Activated naive CD8-positive, alpha-beta T cell (primary cell): ENCODE measurements around the gene KCNK4.

Source experiments
- H3K27ac Mint-ChIP-seq: one replicate; pipeline ENCODE4 v1.8.0; 2021; ENCODE audit warnings: mixed read lengths
- H3K27me3 Mint-ChIP-seq: one replicate; pipeline ENCODE4 v1.8.0; 2021; ENCODE audit warnings: mixed read lengths
- H3K36me3 Mint-ChIP-seq: one replicate; pipeline ENCODE4 v1.8.0; 2021; ENCODE audit warnings: mixed read lengths
- H3K4me1 Mint-ChIP-seq: one replicate; pipeline ENCODE4 v1.8.0; 2021; ENCODE audit warnings: low read depth, mixed read lengths
- H3K4me3 Mint-ChIP-seq: one replicate; pipeline ENCODE4 v1.8.0; 2021; ENCODE audit warnings: mild to moderate bottlenecking, mixed read lengths
- H3K9me3 Mint-ChIP-seq: one replicate; pipeline ENCODE4 v1.8.0; 2021; ENCODE audit warnings: low read depth, mixed read lengths

Gene KCNK4

DNA sequence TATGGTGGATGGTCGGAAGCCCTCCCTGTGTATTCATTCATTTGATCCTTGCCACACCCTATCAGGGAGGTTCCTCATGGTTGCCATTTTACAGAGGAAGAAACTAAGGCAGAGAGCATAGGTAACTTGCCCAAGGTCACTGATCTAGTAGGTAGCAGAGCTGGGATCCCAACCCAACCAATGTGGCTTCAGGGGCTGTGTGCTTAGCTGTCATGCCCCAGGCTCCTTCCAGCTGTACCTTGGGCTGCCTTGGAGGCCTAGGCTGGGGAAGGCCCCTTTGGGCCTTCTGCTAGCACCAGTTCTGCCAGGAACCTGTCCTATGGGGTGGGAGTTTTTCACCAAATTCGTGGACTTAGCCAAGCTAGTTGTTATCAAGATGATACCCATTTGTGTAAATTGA is 15.3 kb upstream of the KCNK4 start:
- H3K36me3 Mint-ChIP-seq: peaks cover 3% of the 10 kb centered on the region
- no peaks in the 10 kb centered on the region for H3K27me3 Mint-ChIP-seq
- H3K4me3 Mint-ChIP-seq: no peak overlapping the region
- H3K9me3 Mint-ChIP-seq: no peaks in the 10 kb centered on the region
- peaks cover 3% of the 10 kb centered on the region for H3K4me1 Mint-ChIP-seq
- H3K27ac Mint-ChIP-seq: no peak overlapping the region

DNA sequence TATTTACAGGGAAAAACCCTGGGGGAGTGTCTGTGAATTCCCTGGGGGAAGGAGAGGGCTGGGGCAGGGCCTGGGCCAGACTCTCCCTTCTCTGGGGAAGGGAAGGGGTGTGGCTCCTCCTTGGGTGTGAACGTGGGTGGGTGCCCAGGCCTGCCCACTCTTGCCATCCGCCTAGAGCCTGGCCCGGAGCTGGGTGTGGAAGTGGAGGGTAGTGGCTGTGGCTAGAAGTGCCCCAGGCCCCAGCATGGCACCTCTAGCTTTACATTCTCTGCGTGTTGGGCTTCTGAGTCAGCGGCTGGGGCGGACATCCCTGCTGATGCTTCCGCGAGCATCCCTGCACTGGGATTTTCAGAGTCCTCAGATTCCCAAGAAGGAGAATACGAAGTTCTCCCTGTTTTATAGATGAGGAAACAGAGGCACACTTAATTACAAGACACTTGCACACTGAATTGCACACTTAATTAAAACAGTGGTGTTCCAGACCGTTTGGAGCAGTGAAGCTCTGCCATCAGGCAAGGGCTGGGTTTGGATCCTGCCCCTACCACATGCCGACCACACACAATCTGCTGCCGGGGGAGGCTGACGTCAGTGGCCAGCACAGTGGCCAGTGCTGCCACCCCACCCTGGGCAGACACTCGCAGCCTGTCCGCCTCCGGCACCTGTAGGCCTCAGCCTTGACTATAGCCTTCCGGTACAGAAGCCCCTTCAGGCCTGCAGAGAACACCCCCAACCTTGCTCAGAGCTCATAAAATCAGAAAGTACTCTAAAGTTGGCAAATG is 14.3 kb upstream of the KCNK4 start:
- Mint-ChIP-seq H3K27ac (no peak overlapping the region), H3K9me3 (no peaks in the 10 kb centered on the region), H3K36me3 (peaks cover 3% of the 10 kb centered on the region), H3K4me1 (peaks cover 3% of the 10 kb centered on the region), H3K27me3 (no peaks in the 10 kb centered on the region), H3K4me3 (no peak overlapping the region)

GRCh38 chr11:64278576-64279190 is 12.4 kb upstream of the KCNK4 start:
- no peak overlapping the region for H3K27ac Mint-ChIP-seq
- no peak overlapping the region for H3K4me3 Mint-ChIP-seq
- H3K36me3 Mint-ChIP-seq: peaks cover 3% of the 10 kb centered on the region
- no peaks in the 10 kb centered on the region for H3K9me3 Mint-ChIP-seq
- H3K27me3 Mint-ChIP-seq: no peaks in the 10 kb centered on the region
- peaks cover 4% of the 10 kb centered on the region for H3K4me1 Mint-ChIP-seq

GRCh38 chr11:64281957-64282770 is 8.9 kb upstream of the KCNK4 start:
- H3K27me3 Mint-ChIP-seq: no peaks in the 10 kb centered on the region
- no peak overlapping the region for H3K4me3 Mint-ChIP-seq
- H3K36me3 Mint-ChIP-seq: peaks cover 3% of the 10 kb centered on the region
- H3K4me1 Mint-ChIP-seq: peaks cover 15% of the 10 kb centered on the region
- no peak overlapping the region for H3K27ac Mint-ChIP-seq
- no peaks in the 10 kb centered on the region for H3K9me3 Mint-ChIP-seq

DNA sequence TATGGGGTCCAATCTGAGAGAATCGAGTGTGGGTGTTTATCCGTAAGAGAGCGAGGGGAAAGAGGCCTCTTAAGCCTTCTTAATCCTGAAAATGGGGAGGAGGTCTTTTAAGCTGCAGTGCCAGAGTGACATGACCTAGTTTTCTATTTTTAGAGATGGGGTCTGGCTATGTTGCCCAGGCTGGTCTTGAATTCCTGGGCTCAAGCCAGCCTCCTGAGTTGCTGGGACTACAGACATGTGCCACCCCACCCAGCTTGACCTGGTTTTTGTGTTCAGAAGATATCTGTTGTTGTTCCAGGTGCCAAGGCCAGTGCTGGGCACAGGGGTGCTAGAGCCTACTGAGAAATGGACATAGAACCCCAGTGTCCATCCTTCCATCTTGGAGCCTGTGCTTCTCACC is 8.0 kb upstream of the KCNK4 start:
- no peaks in the 10 kb centered on the region for H3K27me3 Mint-ChIP-seq
- no peaks in the 10 kb centered on the region for H3K9me3 Mint-ChIP-seq
- H3K27ac Mint-ChIP-seq: no peak overlapping the region
- H3K4me1 Mint-ChIP-seq: peaks cover 15% of the 10 kb centered on the region
- H3K36me3 Mint-ChIP-seq: peaks cover 3% of the 10 kb centered on the region
- H3K4me3 Mint-ChIP-seq: peak overlapping the region; percentile 30

DNA sequence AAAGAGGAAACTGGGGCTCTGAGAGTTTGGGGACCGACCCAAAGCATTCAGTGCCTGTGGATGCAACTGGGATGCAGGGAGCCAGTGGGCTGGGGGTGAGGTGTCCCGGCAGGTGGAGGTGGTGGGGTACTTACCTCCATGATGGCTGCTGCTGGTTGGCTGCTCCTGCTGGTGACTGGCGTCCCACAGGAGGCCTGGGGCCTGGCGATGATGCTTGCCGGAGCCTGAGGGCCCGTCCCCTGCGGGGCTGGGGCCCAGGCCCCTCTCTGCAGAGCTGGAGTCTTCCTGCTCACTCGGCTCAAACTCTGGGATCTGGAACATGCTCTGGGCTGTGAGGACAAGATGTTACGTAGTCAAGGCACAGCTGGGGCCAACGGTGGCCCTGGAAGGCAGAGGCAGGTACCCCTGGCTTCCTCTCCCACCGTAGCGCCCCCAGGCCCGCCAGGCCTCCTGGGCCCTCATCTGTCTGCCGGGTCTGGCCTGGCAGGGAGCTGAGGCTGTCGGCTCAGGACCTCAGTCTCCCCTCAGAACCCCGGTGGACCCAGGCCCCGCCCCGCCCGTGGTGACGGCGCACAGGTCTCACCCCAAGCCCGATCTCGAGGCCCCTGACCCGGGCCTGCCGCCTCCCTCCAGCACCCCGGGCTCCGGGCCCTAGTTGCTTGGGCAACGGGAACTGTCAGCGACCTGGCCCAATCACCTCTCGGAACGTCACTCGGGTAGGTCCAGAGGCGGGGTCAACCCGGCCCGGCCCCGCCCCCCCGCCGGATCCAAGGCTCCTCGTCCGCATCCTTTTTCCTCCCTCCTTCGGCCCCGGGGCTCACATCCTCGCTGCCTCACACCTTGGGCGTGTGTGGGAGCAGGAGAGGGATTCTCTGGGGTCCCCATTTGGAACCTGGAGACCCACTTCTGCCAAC is 6.8 kb upstream of the KCNK4 start, which contains the start of gene BAD:
Gene BAD, minus strand, starts transcription at position 618 of the 914 bp plus-strand sequence. Its CDS starts 297 bp downstream, at position 321.
- H3K4me3 Mint-ChIP-seq: peak within 1 kb of the TSS; percentile 86
- no peaks in the 10 kb centered on the region for H3K27me3 Mint-ChIP-seq
- H3K36me3 Mint-ChIP-seq: no peaks in the 10 kb centered on the region
- peak within 1 kb of the TSS; percentile 87 for H3K27ac Mint-ChIP-seq
- no peaks in the 10 kb centered on the region for H3K9me3 Mint-ChIP-seq
- peaks cover 15% of the 10 kb centered on the region for H3K4me1 Mint-ChIP-seq

- Mint-ChIP-seq H3K36me3 (no peaks in the 10 kb centered on the region), H3K9me3 (no peaks in the 10 kb centered on the region), H3K27ac (peak within 1 kb of the TSS; percentile 87), H3K4me3 (peak within 1 kb of the TSS; percentile 86), H3K4me1 (peaks cover 15% of the 10 kb centered on the region), H3K27me3 (no peaks in the 10 kb centered on the region)
Observed at GRCh38 chr11:64284962-64285884, 5.9 kb upstream of the KCNK4 start, which contains the start of gene GPR137. Gene GPR137 (plus strand): TSS chr11:64285848. CDS start chr11:64286525, 677 bp downstream.

DNA sequence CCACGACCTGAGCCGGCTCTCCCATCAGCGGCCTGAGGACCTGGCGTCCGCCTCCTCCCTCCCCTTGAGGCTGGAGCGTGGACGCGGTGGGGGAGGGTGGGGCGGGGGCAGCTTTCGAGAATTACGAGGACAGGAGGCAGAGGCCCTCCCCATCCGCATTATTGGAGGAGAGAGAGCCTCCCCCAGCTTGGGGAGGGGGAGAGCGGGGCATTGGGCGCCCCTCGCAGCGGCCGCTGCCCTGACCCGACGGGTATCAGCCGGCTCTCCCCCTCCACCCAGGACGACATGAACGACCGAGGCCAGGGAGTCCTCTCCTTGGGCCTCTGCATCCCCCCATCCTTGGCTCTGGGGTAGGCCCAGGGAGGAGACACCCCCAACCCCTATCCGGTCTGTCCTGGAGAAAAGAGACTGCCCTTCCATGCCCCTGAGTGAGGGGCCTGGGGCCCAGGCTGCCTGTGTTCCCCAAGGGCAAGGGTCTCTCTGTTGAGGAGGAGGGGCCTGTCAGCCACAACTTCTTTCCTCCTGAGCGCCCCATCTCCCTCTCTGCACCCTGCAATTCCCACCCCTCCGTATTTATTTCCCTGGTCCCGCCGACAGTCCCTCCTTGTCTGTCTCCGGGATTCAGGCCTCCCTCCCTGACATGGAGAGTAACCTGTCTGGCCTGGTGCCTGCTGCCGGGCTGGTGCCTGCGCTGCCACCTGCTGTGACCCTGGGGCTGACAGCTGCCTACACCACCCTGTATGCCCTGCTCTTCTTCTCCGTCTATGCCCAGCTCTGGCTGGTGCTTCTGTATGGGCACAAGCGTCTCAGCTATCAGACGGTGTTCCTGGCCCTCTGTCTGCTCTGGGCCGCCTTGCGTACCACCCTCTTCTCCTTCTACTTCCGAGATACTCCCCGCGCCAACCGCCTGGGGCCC is 5.0 kb upstream of the KCNK4 start:
- H3K4me1 Mint-ChIP-seq: peaks cover 19% of the 10 kb centered on the region
- H3K36me3 Mint-ChIP-seq: no peaks in the 10 kb centered on the region
- no peaks in the 10 kb centered on the region for H3K9me3 Mint-ChIP-seq
- H3K4me3 Mint-ChIP-seq: peak overlapping the region; percentile 78
- peaks cover 5% of the 10 kb centered on the region for H3K27me3 Mint-ChIP-seq
- H3K27ac Mint-ChIP-seq: peak overlapping the region; percentile 72

DNA sequence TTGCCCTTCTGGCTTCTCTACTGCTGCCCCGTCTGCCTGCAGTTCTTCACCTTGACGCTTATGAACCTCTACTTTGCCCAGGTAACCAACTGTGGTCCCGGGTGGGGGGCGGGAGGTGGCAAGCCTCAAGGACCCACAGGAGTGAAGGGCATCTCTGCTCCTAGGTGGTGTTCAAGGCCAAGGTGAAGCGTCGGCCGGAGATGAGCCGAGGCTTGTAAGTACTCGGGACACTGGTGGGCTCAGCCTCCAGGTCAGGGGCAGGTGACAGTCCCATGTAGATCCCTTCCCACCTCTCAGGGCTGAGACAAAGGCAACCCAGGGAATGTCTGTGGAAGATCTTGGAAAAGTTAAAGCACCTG is 4.3 kb upstream of the KCNK4 start:
- peak overlapping the region; percentile 72 for H3K27ac Mint-ChIP-seq

GRCh38 chr11:64287676-64288352 is 3.3 kb upstream of the KCNK4 start:
- no peak overlapping the region for H3K27ac Mint-ChIP-seq
- H3K9me3 Mint-ChIP-seq: no peaks in the 10 kb centered on the region
- H3K4me1 Mint-ChIP-seq: peaks cover 21% of the 10 kb centered on the region
- H3K27me3 Mint-ChIP-seq: peaks cover 5% of the 10 kb centered on the region
- H3K36me3 Mint-ChIP-seq: no peaks in the 10 kb centered on the region
- H3K4me3 Mint-ChIP-seq: no peak overlapping the region

More for the DNA sequence above, 4.3 kb upstream of the KCNK4 start:
- H3K4me3 Mint-ChIP-seq: peak overlapping the region; percentile 78
- no peaks in the 10 kb centered on the region for H3K36me3 Mint-ChIP-seq
- H3K4me1 Mint-ChIP-seq: peaks cover 19% of the 10 kb centered on the region
- no peaks in the 10 kb centered on the region for H3K9me3 Mint-ChIP-seq
- H3K27me3 Mint-ChIP-seq: peaks cover 5% of the 10 kb centered on the region

GRCh38 chr11:64288353-64288750 is 2.8 kb upstream of the KCNK4 start:
- H3K4me1 Mint-ChIP-seq: peaks cover 18% of the 10 kb centered on the region
- H3K27ac Mint-ChIP-seq: no peak overlapping the region
- peaks cover 7% of the 10 kb centered on the region for H3K27me3 Mint-ChIP-seq
- H3K36me3 Mint-ChIP-seq: no peaks in the 10 kb centered on the region
- no peaks in the 10 kb centered on the region for H3K9me3 Mint-ChIP-seq
- H3K4me3 Mint-ChIP-seq: no peak overlapping the region

DNA sequence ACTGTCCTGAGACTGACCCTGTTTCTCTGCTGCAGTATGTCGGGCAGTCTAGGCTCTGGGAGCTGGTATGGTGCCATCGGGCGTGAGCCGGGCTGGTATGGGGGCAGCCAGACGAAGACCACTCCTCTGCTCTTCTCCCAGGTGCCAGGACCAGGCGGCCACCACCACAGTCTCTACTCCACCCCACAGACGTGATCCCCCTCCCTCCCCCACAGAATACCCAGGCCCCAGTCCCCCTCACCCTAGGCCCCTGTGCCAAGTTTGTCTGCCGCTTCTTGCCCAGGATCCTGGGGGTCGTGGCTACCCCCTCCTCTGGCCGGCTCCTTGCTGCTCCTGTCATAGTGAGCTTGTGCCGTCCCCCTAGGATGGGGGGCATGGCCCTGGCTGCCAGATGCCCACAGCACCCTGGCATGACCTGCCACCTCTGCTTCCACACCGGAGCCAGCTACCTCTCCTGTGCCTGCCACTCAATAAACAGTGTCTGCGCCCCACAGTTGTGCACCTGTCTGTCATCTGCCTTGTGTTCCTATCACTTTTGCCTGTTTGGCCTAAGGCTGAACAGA is 2.0 kb upstream of the KCNK4 start:
- Mint-ChIP-seq H3K9me3 (no peaks in the 10 kb centered on the region), H3K27me3 (peaks cover 8% of the 10 kb centered on the region), H3K4me3 (no peak overlapping the region), H3K27ac (no peak overlapping the region), H3K36me3 (no peaks in the 10 kb centered on the region), H3K4me1 (peaks cover 15% of the 10 kb centered on the region)
